Measurements from ENCODE around the gene PLCL2. TPM values are rescaled to one million over a fixed set of nuclear protein-coding genes. Genes with fewer than 3 reads are reported as not detected.

PLCL2 gene
- total and polyA plus RNA-seq, 10 of the 15 experiments (the other 5 are each of a cell fraction or from before 2014, with no cell fraction given), result 7.5 to 37.3 (median 21.7) TPM

GRCh38 chr3:16888785-16889607, 4.2 kb downstream of the PLCL2 start:
- DNase-seq (ENCODE audit: low read depth, low spot score) (peak; percentile 53), ATAC-seq (peak; percentile 52), FAIRE-seq (peak; percentile 94)
- intact Hi-C loops (cut with micrococcal nuclease; ENCODE audit: unreplicated experiment) (loop anchor here (2.0 to 10.0 kb wide), 5 partner anchors 38 to 287 kb away; no protein-coding TSS in a partner anchor), in situ Hi-C loops (cut with MboI) (no loop called here)
- Histone ChIP-seq H3K9me3 (replicated peaks; ENCODE audit: control insufficient read depth, insufficient read depth, low read length) (no peaks in the 10 kb centered on the region; the same call in 2 of the 3 replicates), H3K27me3 (replicated peaks in 1 of 2; ENCODE audit: control insufficient read depth in 2 of 2, insufficient read depth in 2 of 2, low read length in 1 of 2) (no peaks in the 10 kb centered on the region), H3K4me3 (peak overlapping the region; percentile 94), H3K36me3 (ENCODE audit: control insufficient read depth in 2 of 2, insufficient read depth in 2 of 2, low read length in 1 of 2) (no peaks in the 10 kb centered on the region), H3K9ac (ENCODE audit: control insufficient read depth, insufficient read depth, low read length) (peak overlapping the region; percentile 92; the same call in 1 of the 2 replicates), H2AFZ (ENCODE audit: control insufficient read depth, low read depth, low read length) (peak overlapping the region; percentile 45), H3K4me1 (ENCODE audit: control insufficient read depth, insufficient read depth, low read length) (peaks cover 12% of the 10 kb centered on the region; the same call in 1 of the 2 replicates), H3K4me2 (ENCODE audit: control insufficient read depth, insufficient read depth) (peak overlapping the region; percentile 89), H3K79me2 (ENCODE audit: control insufficient read depth, insufficient read depth, low read length) (peaks cover 98% of the 10 kb centered on the region), H4K20me1 (ENCODE audit: control insufficient read depth, insufficient read depth) (no peaks in the 10 kb centered on the region), H3K27ac (ENCODE audit: control insufficient read depth, insufficient read depth) (peak overlapping the region; percentile 93)
- BruUV-seq (replicated peaks), result no TSS peak
- POLR2A ChIA-PET, result interaction anchor here (0.6 to 2.7 kb wide), 6 partner anchors 16 to 163 kb away, joined by 3 to 10 read pairs (median 3); no protein-coding TSS in a partner anchor
- RAD21 ChIA-PET (ENCODE audit: unreplicated experiment), result interaction anchor here (0.8 to 8.9 kb wide), 17 partner anchors 8 to 343 kb away, joined by 3 to 76 read pairs (median 6); no protein-coding TSS in a partner anchor
- 4% methylated on average over 9 of the region's 9 CpGs for WGBS (ENCODE audit: insufficient coverage, insufficient replicate concordance, low lambda C conversion rate, missing lambda C conversion rate)
- SMC1A ChIA-PET (ENCODE audit: uncharacterized antibody, unreplicated experiment), result interaction anchor here (0.7 to 6.3 kb wide), 17 partner anchors 10 to 343 kb away, joined by 3 to 68 read pairs (median 10); no protein-coding TSS in a partner anchor
- CTCF ChIA-PET, result interaction anchor here (1.0 to 6.6 kb wide), 10 partner anchors 8 to 144 kb away, joined by 3 to 56 read pairs (median 6); no protein-coding TSS in a partner anchor
- TF ChIP-seq MXI1 (IDR thresholded peaks at IDR 0.05; ENCODE audit: low read depth, low read length), result peak; percentile 52
- TF ChIP-seq CREB1 (IDR thresholded peaks at IDR 0.05; ENCODE audit: low read depth), result no peak
- TF ChIP-seq ASH2L (IDR thresholded peaks at IDR 0.05; ENCODE audit: borderline replicate concordance, low read depth), result 0 out of 2 replicates have a peak, but pooled peaks have one; percentile 26
- TF ChIP-seq, protein P1, sequence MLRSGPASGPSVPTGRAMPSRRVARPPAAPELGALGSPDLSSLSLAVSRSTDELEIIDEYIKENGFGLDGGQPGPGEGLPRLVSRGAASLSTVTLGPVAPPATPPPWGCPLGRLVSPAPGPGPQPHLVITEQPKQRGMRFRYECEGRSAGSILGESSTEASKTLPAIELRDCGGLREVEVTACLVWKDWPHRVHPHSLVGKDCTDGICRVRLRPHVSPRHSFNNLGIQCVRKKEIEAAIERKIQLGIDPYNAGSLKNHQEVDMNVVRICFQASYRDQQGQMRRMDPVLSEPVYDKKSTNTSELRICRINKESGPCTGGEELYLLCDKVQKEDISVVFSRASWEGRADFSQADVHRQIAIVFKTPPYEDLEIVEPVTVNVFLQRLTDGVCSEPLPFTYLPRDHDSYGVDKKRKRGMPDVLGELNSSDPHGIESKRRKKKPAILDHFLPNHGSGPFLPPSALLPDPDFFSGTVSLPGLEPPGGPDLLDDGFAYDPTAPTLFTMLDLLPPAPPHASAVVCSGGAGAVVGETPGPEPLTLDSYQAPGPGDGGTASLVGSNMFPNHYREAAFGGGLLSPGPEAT (IDR thresholded peaks at IDR 0.05; ENCODE audit: low read depth), result peak; percentile 67
- TF ChIP-seq MYB (IDR thresholded peaks at IDR 0.05; ENCODE audit: borderline replicate concordance, low read depth, low read length), result no peak
- TF ChIP-seq BCL3 (IDR thresholded peaks at IDR 0.05; ENCODE audit: borderline replicate concordance, insufficient read depth, low read depth, low read length, poor library complexity, severe bottlenecking), result no peak
- 0 out of 4 replicates have a peak, but pooled peaks have one; percentile 14 to 19 for TF ChIP-seq EP300 (IDR thresholded peaks at IDR 0.05; ENCODE audit: borderline replicate concordance in 1 of 2, control insufficient read depth in 1 of 2, low read depth in 2 of 2, low read length in 2 of 2)
- TF ChIP-seq E4F1 (IDR thresholded peaks at IDR 0.05; ENCODE audit: borderline replicate concordance, partially characterized antibody), result no peak
- no peak for TF ChIP-seq WRNIP1 (IDR thresholded peaks at IDR 0.05; ENCODE audit: borderline replicate concordance, low read depth, low read length)
- TF ChIP-seq SMC3 (IDR thresholded peaks at IDR 0.05; ENCODE audit: borderline replicate concordance, low read length), result no peak
- no peak for TF ChIP-seq FOXK2 (IDR thresholded peaks at IDR 0.05)
- no peak for TF ChIP-seq SUPT20H (IDR thresholded peaks at IDR 0.05; ENCODE audit: borderline replicate concordance, control insufficient read depth, low read depth, low read length)
- no peak for TF ChIP-seq SREBF1 (IDR thresholded peaks at IDR 0.05; ENCODE audit: low read length)
- TF ChIP-seq CBX5 (IDR thresholded peaks at IDR 0.05; ENCODE audit: low read depth), result no peak
- peak; percentile 79; the same call in 1 of the 2 replicates for TF ChIP-seq ZNF217 (IDR thresholded peaks at IDR 0.05)
- TF ChIP-seq KLF5 (IDR thresholded peaks at IDR 0.05; ENCODE audit: partially characterized antibody), result no peak

All from GM12878 (cell line).